ENCODE data around the gene VPS50.
A peak's percentile ranks its signal among the peaks of the same experiment; 100 is the strongest.

Gene VPS50, protein sequence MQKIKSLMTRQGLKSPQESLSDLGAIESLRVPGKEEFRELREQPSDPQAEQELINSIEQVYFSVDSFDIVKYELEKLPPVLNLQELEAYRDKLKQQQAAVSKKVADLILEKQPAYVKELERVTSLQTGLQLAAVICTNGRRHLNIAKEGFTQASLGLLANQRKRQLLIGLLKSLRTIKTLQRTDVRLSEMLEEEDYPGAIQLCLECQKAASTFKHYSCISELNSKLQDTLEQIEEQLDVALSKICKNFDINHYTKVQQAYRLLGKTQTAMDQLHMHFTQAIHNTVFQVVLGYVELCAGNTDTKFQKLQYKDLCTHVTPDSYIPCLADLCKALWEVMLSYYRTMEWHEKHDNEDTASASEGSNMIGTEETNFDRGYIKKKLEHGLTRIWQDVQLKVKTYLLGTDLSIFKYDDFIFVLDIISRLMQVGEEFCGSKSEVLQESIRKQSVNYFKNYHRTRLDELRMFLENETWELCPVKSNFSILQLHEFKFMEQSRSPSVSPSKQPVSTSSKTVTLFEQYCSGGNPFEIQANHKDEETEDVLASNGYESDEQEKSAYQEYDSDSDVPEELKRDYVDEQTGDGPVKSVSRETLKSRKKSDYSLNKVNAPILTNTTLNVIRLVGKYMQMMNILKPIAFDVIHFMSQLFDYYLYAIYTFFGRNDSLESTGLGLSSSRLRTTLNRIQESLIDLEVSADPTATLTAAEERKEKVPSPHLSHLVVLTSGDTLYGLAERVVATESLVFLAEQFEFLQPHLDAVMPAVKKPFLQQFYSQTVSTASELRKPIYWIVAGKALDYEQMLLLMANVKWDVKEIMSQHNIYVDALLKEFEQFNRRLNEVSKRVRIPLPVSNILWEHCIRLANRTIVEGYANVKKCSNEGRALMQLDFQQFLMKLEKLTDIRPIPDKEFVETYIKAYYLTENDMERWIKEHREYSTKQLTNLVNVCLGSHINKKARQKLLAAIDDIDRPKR

GRCh38 chr7:93231799-93232672 is at the start of gene VPS50:
TSS of gene VPS50 (plus strand) at chr7:93232366. CDS start at chr7:93232468, 102 bp downstream.
- peak; percentile 85 for DNase-seq (ENCODE audit: low read depth)

DNA sequence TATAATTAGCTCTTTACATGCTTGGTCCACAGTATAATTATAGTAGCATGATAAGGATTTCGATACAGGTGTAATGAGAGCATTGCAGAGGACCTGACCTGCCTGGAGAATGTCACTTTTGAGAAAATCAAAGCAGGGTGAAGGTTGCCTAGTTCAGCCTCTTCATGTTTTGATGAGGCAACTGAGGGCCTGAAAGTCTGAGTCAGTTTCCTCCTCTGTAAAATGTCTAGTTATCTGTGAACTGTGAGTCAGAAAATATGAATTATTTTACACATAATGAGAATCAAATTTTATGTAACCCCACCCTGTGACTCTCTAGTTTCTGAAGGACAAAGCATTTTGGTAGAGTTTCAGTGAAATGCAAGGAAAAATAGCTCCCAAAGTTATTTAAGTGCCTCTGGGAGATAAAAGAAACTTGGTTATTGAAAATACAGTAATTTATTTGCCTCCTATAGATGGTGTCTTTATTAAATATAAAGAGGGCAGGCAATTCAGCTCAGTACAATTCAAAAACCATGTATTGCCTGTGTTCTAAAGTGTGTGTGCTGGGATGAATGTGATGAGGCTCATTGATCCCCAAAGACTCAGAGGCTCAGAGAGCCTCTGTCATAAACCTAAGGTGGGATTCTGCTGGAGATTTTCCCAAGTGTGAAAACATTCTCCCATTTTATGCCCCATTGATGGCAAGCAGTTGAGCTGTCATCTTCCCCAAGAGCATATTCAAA is 46.7 kb upstream of the VPS50 start:
- DNase-seq (ENCODE audit: low read depth): no peak

- DNase-seq (ENCODE audit: low read depth): no peak
These were observed 43.1 kb upstream of the VPS50 start for GRCh38 chr7:93188870-93189634.

DNA sequence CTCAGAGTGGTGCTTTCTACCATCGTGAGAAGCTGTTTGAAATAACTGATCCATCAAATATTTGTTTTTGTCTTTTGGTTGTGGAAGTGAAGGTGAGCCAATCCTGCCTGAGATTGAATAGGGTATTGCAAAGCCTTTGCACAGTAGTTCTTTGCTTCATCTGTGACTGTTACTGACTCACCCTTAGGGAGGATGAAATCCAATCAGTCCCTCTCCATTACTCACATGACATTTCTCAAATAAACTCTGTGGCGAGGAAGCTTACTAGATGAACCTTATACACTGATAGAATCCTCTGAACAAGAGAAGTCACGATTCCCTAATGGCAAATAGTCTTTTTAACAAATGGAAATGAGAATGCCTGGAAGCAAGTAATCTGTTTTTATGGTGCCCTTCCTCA is 37.8 kb upstream of the VPS50 start:
- no peak for DNase-seq (ENCODE audit: low read depth)

DNA sequence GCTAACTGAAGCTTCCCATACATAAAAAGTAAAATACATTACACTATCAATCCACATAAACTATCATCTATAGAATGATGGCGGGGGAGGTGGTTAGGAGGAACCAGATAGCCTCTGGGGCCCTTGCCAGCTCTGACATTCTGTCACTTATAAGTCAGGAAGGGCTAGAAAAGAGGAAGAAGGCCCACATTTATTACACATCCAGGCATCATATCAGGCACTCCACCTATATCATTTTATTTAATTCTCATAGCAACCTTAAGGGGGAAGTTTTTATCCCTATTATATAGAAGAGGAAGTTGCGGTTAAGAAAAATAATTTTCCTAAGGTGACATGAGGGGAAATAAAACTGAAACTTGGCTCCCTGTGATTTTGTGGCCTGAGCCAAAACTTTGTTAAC is 35.8 kb upstream of the VPS50 start:
- DNase-seq (ENCODE audit: low read depth): no peak

DNA sequence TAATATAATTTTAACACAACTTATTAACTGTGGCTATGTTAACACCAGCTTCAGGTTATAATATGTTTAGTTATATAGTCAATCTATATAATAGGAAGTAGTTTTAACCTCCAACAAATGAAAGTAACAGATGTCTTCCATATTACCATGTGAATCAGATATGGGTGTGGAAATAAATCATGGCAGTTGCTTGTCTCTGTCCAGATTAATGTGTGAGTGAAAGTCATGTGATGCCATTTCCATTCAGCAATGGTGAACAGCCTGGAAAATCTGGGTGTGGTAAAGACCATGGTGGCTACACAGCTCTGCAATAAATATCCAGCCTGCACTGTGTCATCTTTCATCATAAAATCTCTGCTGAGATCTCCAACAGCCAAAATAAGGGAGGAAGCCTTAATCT is 33.7 kb upstream of the VPS50 start:
- DNase-seq (ENCODE audit: low read depth): no peak

- no peak for DNase-seq (ENCODE audit: low read depth)
These were observed 29.4 kb upstream of the VPS50 start for GRCh38 chr7:93202594-93203250.

DNA sequence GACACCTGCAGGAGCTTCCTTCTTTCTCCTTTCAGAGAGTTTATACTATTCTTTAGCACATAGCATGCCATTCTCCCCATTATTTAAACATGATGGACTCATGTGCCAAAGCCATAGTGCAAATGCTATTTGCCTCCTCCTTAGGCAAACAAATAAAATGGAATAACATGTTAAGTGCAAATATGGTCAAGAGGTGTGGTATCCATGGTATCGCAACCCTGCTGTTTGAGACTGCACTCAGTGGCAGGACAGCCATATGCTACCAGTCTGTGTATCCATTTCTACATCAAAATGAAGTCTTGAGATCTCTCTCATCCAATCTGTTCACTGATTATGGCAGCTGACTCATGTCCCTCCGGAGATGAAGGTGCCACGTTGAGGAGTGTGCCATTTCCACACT is 28.7 kb upstream of the VPS50 start:
- DNase-seq (ENCODE audit: low read depth): no peak

DNA sequence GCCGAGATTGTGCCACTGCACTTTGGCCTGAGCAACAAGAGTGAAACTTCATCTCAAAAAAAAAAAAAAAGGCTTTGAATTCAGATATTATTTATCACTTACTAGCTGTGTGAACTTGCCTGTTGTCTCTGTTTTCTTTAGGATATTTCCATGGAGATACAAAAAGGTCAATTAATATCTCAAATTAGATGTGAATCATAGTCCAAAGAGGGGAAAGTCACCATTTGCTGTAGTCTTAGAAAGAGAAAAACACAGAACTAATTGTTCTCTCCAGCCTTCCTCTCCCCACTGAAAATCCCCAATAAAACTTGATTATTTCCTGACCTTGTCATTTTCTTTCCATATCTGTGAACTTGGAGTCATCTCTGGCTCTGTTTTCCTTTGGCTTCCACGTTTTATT is 27.1 kb upstream of the VPS50 start:
- no peak for DNase-seq (ENCODE audit: low read depth)

- DNase-seq (ENCODE audit: low read depth): no peak
These were observed 20.8 kb upstream of the VPS50 start for GRCh38 chr7:93211228-93211818.

DNA sequence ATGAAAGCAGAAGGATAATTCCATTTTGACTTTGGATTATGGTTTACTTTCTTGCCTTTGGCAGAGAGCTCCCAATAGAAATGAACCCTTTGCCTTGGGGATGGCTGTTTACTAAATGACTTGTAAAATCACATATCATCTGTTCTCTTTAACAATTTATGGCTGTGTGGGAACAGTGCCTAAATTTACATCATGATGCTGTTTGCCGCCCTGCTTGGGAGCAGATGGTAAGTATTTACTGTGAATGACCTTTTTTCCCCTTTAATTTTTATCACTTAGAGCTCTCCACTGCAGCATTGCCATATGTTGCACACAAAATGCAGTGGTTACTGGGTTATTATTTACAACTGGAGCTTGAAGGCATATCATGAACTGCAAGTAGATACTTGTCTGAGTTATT is 19.3 kb upstream of the VPS50 start:
- DNase-seq (ENCODE audit: low read depth): no peak

DNA sequence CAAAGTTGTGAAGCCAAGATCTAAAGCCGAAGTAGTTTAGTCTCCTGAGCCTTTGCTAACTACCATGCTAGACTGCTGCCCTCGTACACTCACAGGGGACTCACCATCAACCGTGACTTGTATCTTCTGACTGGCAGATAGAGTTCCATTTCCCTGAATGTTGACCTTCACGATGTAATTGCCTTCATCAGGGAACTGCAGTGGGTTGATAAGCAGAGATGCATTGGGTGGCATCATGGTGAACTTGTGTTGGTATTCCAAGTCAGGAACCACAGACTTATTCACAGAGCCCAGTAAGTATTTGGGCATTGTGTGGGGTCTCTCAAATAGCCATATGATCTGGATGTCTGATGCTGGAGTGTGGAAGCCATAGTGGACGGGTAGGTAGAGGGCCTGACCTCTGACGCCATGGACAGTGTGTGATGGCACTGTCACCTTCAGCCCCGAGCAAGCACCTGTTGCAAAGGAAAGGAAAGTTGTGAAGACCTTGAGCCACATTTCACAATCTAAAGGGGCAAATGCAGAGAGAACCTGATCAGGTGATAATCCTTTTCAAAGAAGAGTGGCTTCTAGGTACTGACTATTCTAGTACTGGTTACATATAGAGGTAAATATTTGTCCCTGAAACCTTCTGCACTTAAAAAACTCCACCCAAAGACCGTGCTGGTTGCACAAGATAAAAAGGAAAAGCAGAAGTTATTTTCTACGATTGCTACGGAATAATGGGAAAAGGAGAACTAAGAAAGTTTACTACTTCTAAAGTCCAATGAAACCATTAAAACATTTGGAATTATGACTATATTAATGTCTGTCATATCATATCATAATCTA is 13.0 kb upstream of the VPS50 start:
- no peak for DNase-seq (ENCODE audit: low read depth)

DNA sequence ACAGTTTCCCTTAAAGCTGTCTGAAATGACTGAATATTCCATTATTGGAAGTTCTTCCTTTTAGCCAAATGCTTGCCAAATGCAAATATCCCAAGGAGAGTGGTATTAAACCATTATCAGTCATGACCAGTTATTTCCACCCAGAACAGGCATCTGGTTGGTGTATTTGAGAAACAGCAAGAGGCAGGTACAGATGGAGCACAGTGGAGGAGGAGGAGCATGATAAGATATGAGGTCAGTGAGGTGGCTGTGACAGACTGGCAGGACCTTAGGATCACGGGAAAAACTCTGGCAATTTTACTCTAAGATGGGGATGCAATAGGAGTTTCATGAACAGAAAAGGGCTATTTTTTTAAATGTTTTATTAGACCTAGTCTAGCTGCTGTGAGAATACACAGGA is 12.3 kb upstream of the VPS50 start:
- no peak for DNase-seq (ENCODE audit: low read depth)

DNA sequence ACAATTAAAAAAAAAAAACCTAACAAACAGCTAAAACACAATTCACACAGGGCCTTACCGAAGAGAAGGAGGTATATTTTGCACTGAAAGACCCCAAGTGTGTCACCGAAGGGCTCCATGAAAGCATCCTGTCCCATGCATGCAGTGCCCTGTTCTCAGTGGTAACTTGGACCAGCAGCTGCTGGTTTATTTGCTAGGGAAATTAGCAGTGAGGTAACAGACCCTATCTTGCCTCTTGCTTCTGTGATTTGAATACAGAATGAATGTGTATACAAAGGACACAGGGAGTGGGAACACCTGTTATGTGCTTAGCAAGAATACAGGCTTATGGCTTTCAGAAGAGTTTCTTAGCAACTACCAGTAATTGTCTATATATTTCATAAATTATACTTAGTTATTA is 5.9 kb upstream of the VPS50 start, which contains the start of gene HEPACAM2:
Gene HEPACAM2 (minus strand): TSS at position 160 of the 400 bp plus-strand sequence.
- no peak for DNase-seq (ENCODE audit: low read depth)

DNA sequence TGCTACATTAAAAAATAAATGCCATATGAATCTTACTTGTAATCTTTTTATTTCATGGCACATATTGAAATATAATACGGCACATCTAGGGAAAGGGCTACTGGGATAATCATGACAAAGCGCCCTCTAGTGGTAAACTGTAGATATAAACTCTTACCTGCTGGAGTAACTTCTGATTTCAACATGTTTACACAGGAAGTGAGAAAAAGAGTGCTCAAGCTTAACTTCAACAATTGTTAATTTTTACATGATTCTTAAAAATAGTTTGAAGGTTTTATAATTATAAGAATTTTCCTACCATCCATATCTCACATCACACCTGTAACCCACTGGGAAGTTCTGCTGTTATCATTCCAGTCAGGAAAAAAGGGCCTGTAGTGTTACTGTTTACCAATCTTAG is 3.9 kb upstream of the VPS50 start:
- no peak for DNase-seq (ENCODE audit: low read depth)

GRCh38 chr7:93231259-93231658 is 907 bp upstream of the VPS50 start:
- DNase-seq (ENCODE audit: low read depth): no peak

DNA sequence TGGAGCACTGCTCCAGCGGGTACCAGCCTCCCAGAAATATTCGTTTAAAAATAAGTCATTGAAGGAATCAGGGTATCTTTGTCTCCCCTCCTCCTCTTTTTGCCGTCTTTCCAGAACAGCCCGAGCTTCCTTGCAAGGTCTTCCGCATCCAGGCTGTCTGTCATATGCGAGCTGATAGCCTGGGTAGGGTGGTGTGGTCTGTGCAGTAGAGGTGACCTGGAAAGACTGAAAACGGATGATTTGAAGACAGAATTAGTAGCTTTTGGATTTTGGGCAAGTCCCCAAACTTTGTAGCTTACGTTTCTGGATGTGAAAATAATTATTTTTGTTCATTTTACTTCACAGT is 480 bp downstream of the VPS50 start:
- DNase-seq (ENCODE audit: low read depth): no peak

- DNase-seq (ENCODE audit: low read depth): no peak
These were observed 3.4 kb downstream of the VPS50 start for GRCh38 chr7:93235541-93235940.

DNA sequence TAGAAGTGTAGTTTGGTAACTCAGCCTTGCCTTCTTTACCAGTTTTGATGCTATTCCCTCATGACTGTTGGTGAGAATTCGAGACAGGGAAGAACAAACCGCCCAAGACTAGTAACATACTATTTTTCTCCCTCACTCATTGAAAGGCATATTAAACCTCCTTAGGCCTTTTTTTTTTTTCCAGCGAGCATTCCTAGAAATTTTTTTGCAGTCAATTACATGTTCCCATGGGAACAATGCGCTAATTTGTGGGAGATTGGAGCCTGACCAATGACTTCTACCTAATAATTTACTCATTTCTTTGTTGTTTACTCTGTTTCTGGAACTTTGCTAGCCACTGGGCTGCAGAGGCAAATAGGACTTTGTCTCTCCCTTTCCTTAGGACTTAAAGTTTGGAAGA is 6.0 kb downstream of the VPS50 start:
- DNase-seq (ENCODE audit: low read depth): no peak

Measured in stimulated activated CD8-positive, alpha-beta memory T cell treated with anti-CD3 and anti-CD28 coated beads, Interleukin-7, amount 100 ng/mL, for 24 hours (primary cell).